Measurements from ENCODE around the gene LUZP2. TPM values are rescaled to one million over a fixed set of nuclear protein-coding genes. Genes with fewer than 3 reads are reported as not detected.

Gene LUZP2
- polyA plus RNA-seq, 1 of the 3 experiments (the other 2 are of a cell fraction): 0.03 TPM

DNA sequence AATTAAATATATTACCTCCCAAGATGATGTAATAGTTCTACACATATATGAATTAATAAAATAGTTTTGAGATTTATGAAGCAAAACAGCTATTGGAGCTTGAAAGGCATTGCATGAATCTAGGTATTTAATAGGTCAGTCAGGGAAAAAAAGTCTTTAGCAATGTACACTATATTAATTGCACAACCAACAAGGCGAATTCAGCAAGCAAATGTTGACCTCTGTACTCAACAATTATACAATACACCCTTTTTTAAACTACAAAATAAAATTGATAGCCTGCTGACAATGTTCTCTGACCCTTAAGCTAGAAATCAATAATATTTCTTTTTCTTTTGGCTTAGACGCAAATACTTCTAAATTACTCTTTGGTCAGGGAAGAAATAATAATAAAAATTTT lies 345.5 kb downstream of the LUZP2 start (continued):
- no peak for TF ChIP-seq MXI1 (IDR thresholded peaks at IDR 0.05; ENCODE audit: low read depth, low read length)
- TF ChIP-seq, protein P1, sequence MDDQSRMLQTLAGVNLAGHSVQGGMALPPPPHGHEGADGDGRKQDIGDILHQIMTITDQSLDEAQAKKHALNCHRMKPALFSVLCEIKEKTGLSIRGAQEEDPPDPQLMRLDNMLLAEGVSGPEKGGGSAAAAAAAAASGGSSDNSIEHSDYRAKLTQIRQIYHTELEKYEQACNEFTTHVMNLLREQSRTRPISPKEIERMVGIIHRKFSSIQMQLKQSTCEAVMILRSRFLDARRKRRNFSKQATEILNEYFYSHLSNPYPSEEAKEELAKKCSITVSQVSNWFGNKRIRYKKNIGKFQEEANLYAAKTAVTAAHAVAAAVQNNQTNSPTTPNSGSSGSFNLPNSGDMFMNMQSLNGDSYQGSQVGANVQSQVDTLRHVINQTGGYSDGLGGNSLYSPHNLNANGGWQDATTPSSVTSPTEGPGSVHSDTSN (IDR thresholded peaks at IDR 0.05): no peak
- TF ChIP-seq, protein P2, sequence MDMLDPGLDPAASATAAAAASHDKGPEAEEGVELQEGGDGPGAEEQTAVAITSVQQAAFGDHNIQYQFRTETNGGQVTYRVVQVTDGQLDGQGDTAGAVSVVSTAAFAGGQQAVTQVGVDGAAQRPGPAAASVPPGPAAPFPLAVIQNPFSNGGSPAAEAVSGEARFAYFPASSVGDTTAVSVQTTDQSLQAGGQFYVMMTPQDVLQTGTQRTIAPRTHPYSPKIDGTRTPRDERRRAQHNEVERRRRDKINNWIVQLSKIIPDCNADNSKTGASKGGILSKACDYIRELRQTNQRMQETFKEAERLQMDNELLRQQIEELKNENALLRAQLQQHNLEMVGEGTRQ (IDR thresholded peaks at IDR 0.05; ENCODE audit: borderline replicate concordance, low read depth, low read length): no peak
- no peak for TF ChIP-seq TEAD4 (IDR thresholded peaks at IDR 0.05; ENCODE audit: borderline replicate concordance, insufficient read depth)

DNA sequence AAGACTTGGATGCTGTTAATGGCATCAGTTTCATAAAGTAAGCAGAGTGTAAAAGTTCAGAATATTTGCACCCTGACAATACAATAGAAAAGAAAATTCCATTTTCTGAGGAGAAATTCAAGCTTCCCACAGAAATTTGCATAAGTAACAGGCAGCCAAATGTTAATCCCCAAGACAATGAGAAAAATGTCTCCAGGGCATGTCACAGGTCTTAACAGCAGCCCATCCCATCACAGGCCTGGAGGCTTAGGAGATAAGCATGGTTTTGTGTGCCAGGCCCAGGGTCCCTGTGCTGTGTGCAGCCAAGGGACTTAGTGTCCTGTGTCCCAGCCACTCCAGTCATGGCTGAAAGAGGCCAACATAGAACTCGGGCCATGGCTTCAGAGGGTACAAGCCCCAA lies 347.6 kb downstream of the LUZP2 start:
- Histone ChIP-seq H4K20me1 (ENCODE audit: insufficient read depth) (no peaks in the 10 kb centered on the region), H2AFZ (ENCODE audit: low read depth) (no peak overlapping the region), H3K9me2 (no peaks in the 10 kb centered on the region), H3K9ac (no peak overlapping the region), H3K4me1 (ENCODE audit: control insufficient read depth in 1 of 2, insufficient read depth in 2 of 2, low read depth in 1 of 2, low read length in 1 of 2) (no peaks in the 10 kb centered on the region), H3F3A (replicated peaks; ENCODE audit: insufficient read depth) (no peaks in the 10 kb centered on the region), H3K4me2 (no peak overlapping the region), H3K36me3 (replicated peaks in 1 of 2; ENCODE audit: control insufficient read depth in 1 of 2, insufficient read depth in 2 of 2, low read length in 1 of 2) (no peaks in the 10 kb centered on the region), H3K27ac (ENCODE audit: low read depth in 2 of 2, low read length in 1 of 2) (no peak overlapping the region), H3K27me3 (ENCODE audit: insufficient read depth) (no peaks in the 10 kb centered on the region), H3K4me3 (ENCODE audit: low read depth in 2 of 2, low read length in 1 of 2) (no peak overlapping the region), H3K79me2 (ENCODE audit: insufficient read depth) (no peaks in the 10 kb centered on the region), H3K9me3 (no peaks in the 10 kb centered on the region; the same call in 1 of the 2 replicates)
- ChIA-PET CTCF (interaction anchor here (0.9 kb wide), 1 partner anchor 26 kb away, joined by 3 read pairs; no protein-coding TSS in a partner anchor), POLR2A (no interaction called here)
- no peak for DNase-seq
- WGBS (ENCODE audit: low lambda C conversion rate): 33% methylated on average over 1 of the region's 1 CpG
- TF ChIP-seq MXI1 (IDR thresholded peaks at IDR 0.05; ENCODE audit: low read depth, low read length): no peak
- no peak for TF ChIP-seq IRF3 (IDR thresholded peaks at IDR 0.05; ENCODE audit: low read depth, low read length)
- no peak for TF ChIP-seq FOXJ3 (CRISPR knock-in tag; IDR thresholded peaks at IDR 0.05)
- no peak for TF ChIP-seq CHD2 (IDR thresholded peaks at IDR 0.05; ENCODE audit: low read length, partially characterized antibody)
- TF ChIP-seq JUND (IDR thresholded peaks at IDR 0.05): no peak
- TF ChIP-seq RAD21 (IDR thresholded peaks at IDR 0.05; ENCODE audit: low read length): no peak
- TF ChIP-seq, protein P3, sequence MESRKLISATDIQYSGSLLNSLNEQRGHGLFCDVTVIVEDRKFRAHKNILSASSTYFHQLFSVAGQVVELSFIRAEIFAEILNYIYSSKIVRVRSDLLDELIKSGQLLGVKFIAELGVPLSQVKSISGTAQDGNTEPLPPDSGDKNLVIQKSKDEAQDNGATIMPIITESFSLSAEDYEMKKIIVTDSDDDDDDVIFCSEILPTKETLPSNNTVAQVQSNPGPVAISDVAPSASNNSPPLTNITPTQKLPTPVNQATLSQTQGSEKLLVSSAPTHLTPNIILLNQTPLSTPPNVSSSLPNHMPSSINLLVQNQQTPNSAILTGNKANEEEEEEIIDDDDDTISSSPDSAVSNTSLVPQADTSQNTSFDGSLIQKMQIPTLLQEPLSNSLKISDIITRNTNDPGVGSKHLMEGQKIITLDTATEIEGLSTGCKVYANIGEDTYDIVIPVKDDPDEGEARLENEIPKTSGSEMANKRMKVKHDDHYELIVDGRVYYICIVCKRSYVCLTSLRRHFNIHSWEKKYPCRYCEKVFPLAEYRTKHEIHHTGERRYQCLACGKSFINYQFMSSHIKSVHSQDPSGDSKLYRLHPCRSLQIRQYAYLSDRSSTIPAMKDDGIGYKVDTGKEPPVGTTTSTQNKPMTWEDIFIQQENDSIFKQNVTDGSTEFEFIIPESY (IDR thresholded peaks at IDR 0.05; ENCODE audit: borderline replicate concordance, low read depth): no peak
- TF ChIP-seq, protein P4, sequence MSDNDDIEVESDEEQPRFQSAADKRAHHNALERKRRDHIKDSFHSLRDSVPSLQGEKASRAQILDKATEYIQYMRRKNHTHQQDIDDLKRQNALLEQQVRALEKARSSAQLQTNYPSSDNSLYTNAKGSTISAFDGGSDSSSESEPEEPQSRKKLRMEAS (IDR thresholded peaks at IDR 0.05; ENCODE audit: low read depth): no peak
- no peak for TF ChIP-seq GATA2 (CRISPR knock-in tag; IDR thresholded peaks at IDR 0.05)
- TF ChIP-seq POLR2AphosphoS5 (IDR thresholded peaks at IDR 0.05; ENCODE audit: low read depth, low read length): no peak
- TF ChIP-seq, protein P1 (IDR thresholded peaks at IDR 0.05): no peak
- TF ChIP-seq FOXM1 (IDR thresholded peaks at IDR 0.05; ENCODE audit: low read depth): no peak
- no peak for TF ChIP-seq REST (IDR thresholded peaks at IDR 0.05; ENCODE audit: low read depth, low read length)
- TF ChIP-seq ELF1 (IDR thresholded peaks at IDR 0.05): no peak
- no peak for TF ChIP-seq NRF1 (IDR thresholded peaks at IDR 0.05; ENCODE audit: low read depth, low read length)
- no peak for TF ChIP-seq EZH2phosphoT487 (IDR thresholded peaks at IDR 0.05; ENCODE audit: borderline replicate concordance, low read depth)
- no peak for TF ChIP-seq FOSL2 (IDR thresholded peaks at IDR 0.05; ENCODE audit: borderline replicate concordance, low read depth)
- TF ChIP-seq USF1 (IDR thresholded peaks at IDR 0.05; ENCODE audit: borderline replicate concordance, low read depth): no peak

Data from SK-N-SH (cell line).